Stimulated activated CD8-positive, alpha-beta memory T cell treated with anti-CD3 and anti-CD28 coated beads, Interleukin-7, amount 100 ng/mL, for 1 hour (primary cell): ENCODE results near the gene OTOG.

Experiments used
- DNase-seq, 2 donors: peaks; one replicate each; pipeline ENCODE4 v3.0.0-alpha.2; 2020; ENCODE audit warnings: low read depth in 2 of 2

OTOG gene

GRCh38 chr11:17633279-17633986 is 86.4 kb downstream of the OTOG start:
- DNase-seq = no peak

GRCh38 chr11:17633987-17634775 is 87.1 kb downstream of the OTOG start:
- DNase-seq = no peak

- DNase-seq = no peak
These were observed 87.9 kb downstream of the OTOG start for GRCh38 chr11:17634776-17635550.

GRCh38 chr11:17635551-17635938 is 88.5 kb downstream of the OTOG start:
- no peak for DNase-seq

GRCh38 chr11:17636721-17637120 is 89.7 kb downstream of the OTOG start:
- DNase-seq = no peak

- DNase-seq = no peak
These were observed 90.8 kb downstream of the OTOG start for GRCh38 chr11:17637901-17638300.

- DNase-seq = no peak
These were observed 91.3 kb downstream of the OTOG start for GRCh38 chr11:17638311-17638710.

- DNase-seq = no peak
These were observed 92.0 kb downstream of the OTOG start for GRCh38 chr11:17639091-17639490.

GRCh38 chr11:17639781-17640180 is 92.7 kb downstream of the OTOG start:
- DNase-seq = no peak

- no peak for DNase-seq
These were observed 93.6 kb downstream of the OTOG start for GRCh38 chr11:17640493-17641164.

GRCh38 chr11:17641792-17642350 is 94.8 kb downstream of the OTOG start:
- DNase-seq = no peak

- no peak for DNase-seq
These were observed 95.3 kb downstream of the OTOG start for GRCh38 chr11:17642370-17642769.

GRCh38 chr11:17642980-17643379 is 95.9 kb downstream of the OTOG start:
- DNase-seq = no peak

GRCh38 chr11:17643506-17644405 is 96.7 kb downstream of the OTOG start:
- DNase-seq = no peak

- DNase-seq = no peak
These were observed 98.3 kb downstream of the OTOG start for GRCh38 chr11:17645190-17645970.

- DNase-seq = no peak
These were observed 99.5 kb downstream of the OTOG start for GRCh38 chr11:17646451-17647145.

GRCh38 chr11:17648528-17648927 is 101.5 kb downstream of the OTOG start:
- no peak for DNase-seq

GRCh38 chr11:17649261-17649660 is 102.2 kb downstream of the OTOG start:
- no peak for DNase-seq

- no peak for DNase-seq
These were observed 102.6 kb downstream of the OTOG start for GRCh38 chr11:17649696-17650095.
